Measurements from ENCODE around the gene CNTN4. TPM values are rescaled to one million over a fixed set of nuclear protein-coding genes. Genes with fewer than 3 reads are reported as not detected.

Gene CNTN4
- total RNA-seq, 6 experiments from 2014 or later, result not detected

GRCh38 chr3:2659896-2660295 lies 561.2 kb downstream of the CNTN4 start:
- Mint-ChIP-seq H3K36me3 (ENCODE audit: low read depth) (no peaks in the 10 kb centered on the region), H3K27ac (no peak overlapping the region)

GRCh38 chr3:2661078-2661477 lies 562.4 kb downstream of the CNTN4 start:
- Mint-ChIP-seq H3K27ac (no peak overlapping the region), H3K4me3 (no peak overlapping the region), H3K9me3 (peaks cover 47% of the 10 kb centered on the region), H3K27me3 (ENCODE audit: insufficient read depth) (no peaks in the 10 kb centered on the region), H3K4me1 (ENCODE audit: low read depth) (no peaks in the 10 kb centered on the region), H3K36me3 (ENCODE audit: low read depth) (no peaks in the 10 kb centered on the region)
- TF ChIP-seq CTCF (IDR thresholded peaks at IDR 0.05), result no peak
- DNase-seq, result no peak

More at GRCh38 chr3:2659896-2660295, 561.2 kb downstream of the CNTN4 start:
- Mint-ChIP-seq H3K4me1 (ENCODE audit: low read depth) (no peaks in the 10 kb centered on the region), H3K9me3 (peaks cover 56% of the 10 kb centered on the region), H3K4me3 (no peak overlapping the region), H3K27me3 (ENCODE audit: insufficient read depth) (no peaks in the 10 kb centered on the region; the same call in 1 of the 2 replicates)
- TF ChIP-seq CTCF (IDR thresholded peaks at IDR 0.05), result no peak
- DNase-seq, result no peak

GRCh38 chr3:2677501-2677900 lies 578.8 kb downstream of the CNTN4 start:
- Mint-ChIP-seq H3K27me3 (ENCODE audit: insufficient read depth) (no peaks in the 10 kb centered on the region; the same call in 1 of the 2 replicates), H3K36me3 (ENCODE audit: low read depth) (no peaks in the 10 kb centered on the region), H3K4me1 (ENCODE audit: low read depth) (no peaks in the 10 kb centered on the region), H3K27ac (no peak overlapping the region), H3K4me3 (no peak overlapping the region), H3K9me3 (peaks cover 35% of the 10 kb centered on the region)
- DNase-seq, result no peak
- no peak for TF ChIP-seq CTCF (IDR thresholded peaks at IDR 0.05)

- TF ChIP-seq CTCF (IDR thresholded peaks at IDR 0.05), result no peak
- no peak for DNase-seq
- H3K9me3 Mint-ChIP-seq, result peaks cover 38% of the 10 kb centered on the region
- no peak overlapping the region for H3K27ac Mint-ChIP-seq
- no peaks in the 10 kb centered on the region for H3K27me3 Mint-ChIP-seq (ENCODE audit: insufficient read depth)
- no peaks in the 10 kb centered on the region for H3K4me1 Mint-ChIP-seq (ENCODE audit: low read depth)
- no peak overlapping the region for H3K4me3 Mint-ChIP-seq
- H3K36me3 Mint-ChIP-seq (ENCODE audit: low read depth), result no peaks in the 10 kb centered on the region
Measured at GRCh38 chr3:2680236-2680635, 581.6 kb downstream of the CNTN4 start.

- no peak for TF ChIP-seq CTCF (IDR thresholded peaks at IDR 0.05)
- Mint-ChIP-seq H3K36me3 (ENCODE audit: low read depth) (no peaks in the 10 kb centered on the region), H3K4me3 (no peak overlapping the region), H3K4me1 (ENCODE audit: low read depth) (no peaks in the 10 kb centered on the region), H3K9me3 (peaks cover 32% of the 10 kb centered on the region), H3K27ac (no peak overlapping the region), H3K27me3 (ENCODE audit: insufficient read depth) (no peaks in the 10 kb centered on the region)
- no peak for DNase-seq
Measured at GRCh38 chr3:2684046-2684445, 585.4 kb downstream of the CNTN4 start.
